GM12872 (cell line): ENCODE results near the gene TMEM11.

Experiments
- CTCF ChIP-seq: IDR thresholded peaks from 3 replicates; pipeline ENCODE4 v1.5.1; 2011; ENCODE audit warnings: low read depth, mild to moderate bottlenecking, low read length, moderate library complexity; ENCODE audit not compliant: insufficient read depth

The TMEM11 gene

GRCh38 chr17:21161498-21162393 lies 52.2 kb downstream of the TMEM11 start:
- no peak for TF ChIP-seq CTCF

GRCh38 chr17:21160401-21160800 lies 53.6 kb downstream of the TMEM11 start:
- no peak for TF ChIP-seq CTCF

- no peak for TF ChIP-seq CTCF
Observed at GRCh38 chr17:21157586-21158370, 56.2 kb downstream of the TMEM11 start.

GRCh38 chr17:21152731-21153130 lies 61.2 kb downstream of the TMEM11 start:
- no peak for TF ChIP-seq CTCF

GRCh38 chr17:21149621-21150020 lies 64.3 kb downstream of the TMEM11 start:
- TF ChIP-seq CTCF, result no peak
